CD4-positive, alpha-beta T cell treated with Interleukin-2 at 100 ng/mL for 4 hours (primary cell): ENCODE measurements around the gene PRRG2.
"Not testable (repeated sequence)": the region's sequence is repeated elsewhere in the genome, so short reads cannot be mapped to it uniquely, and the experiment has no call there.

ENCODE experiments used
- DNase-seq: peaks from one replicate; pipeline ENCODE4 v3.0.0-alpha.2; 2020; ENCODE audit warnings: low spot score

Gene PRRG2

DNA sequence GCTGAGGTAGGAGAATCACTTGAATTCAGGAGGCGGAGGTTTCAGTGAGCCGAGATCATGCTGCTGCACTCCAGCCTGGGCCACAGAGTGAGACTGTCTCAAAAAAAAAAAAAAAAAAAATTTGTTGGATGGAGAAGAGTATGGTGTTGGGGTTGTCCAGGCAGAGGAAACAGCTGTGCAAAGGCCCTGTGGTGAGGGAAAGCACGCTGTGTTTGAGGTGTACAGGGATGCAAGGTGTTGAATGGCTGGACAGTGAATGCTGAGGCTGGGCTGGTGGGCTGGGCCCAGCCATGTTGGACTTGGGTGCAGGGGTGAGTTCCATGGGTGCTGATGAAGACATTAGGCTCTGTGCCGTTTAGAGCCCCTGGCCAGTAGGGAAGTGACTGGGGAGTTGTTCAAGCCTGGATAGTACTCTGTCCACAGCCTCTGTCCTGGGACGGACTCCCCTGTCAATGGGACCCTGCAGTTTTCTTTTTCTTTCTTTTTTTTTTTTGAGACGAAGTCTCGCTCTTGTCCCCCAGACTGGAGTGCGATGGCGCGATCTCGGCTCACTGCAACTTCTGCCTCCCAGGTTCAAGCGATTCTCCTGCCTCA, 28.5 kb downstream of the PRRG2 start:
- DNase-seq = no peak

DNA sequence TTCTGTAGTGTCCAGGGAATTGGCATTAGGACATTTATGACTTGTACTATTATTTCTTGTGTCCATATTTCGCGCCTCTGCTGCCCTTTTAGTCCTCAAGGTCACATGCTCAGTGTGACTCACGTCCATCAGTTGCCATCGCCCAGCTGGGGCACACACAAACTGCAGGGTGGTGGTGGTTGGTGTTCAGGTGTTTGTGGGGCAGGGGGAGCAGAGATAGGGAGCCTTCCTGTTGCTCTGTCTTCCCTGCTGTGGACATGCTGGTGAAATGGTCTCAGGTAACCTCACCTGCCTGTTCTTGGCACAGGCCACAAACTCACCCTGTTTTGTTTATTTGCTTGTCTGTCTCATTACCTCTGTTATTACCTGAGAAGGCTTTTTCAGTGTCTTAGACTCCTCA, 32.3 kb downstream of the PRRG2 start:
- DNase-seq = no peak

DNA sequence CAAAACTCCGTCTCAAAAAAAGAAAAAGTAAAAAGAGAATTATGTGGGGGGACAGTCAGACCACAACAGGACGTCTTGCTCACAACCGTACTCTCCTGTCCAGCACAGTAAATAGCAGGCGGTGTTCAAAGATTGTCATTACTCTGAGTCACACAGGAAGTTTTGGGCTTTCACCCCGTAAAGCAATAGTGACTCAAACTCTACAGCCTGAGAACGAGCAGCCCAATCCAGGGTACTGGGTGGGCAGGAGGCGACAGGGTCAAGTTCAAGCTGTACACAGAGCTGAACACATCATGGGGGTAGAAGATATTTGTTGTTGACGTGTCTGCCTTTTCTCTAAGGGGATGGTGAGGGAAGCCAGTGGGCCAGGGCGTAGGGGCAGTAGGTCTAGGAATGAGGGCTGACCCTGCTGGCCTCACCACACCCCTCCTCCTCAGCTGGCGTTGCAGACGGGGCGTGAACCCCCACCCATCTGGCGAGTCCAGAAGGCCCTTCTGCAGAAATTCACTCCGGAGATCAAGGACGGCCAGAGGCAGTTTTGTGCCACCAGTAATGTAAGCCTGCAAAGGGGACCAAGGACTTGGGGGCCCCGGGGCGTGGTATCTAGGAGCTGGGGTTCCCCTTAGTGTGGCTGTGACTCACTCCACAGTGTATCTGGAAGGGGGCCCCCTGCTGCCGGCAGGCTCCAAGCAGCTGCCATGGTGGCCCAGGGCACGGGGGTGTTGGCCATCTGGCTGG, 33.1 kb downstream of the PRRG2 start:
- peak; percentile 32 for DNase-seq

DNA sequence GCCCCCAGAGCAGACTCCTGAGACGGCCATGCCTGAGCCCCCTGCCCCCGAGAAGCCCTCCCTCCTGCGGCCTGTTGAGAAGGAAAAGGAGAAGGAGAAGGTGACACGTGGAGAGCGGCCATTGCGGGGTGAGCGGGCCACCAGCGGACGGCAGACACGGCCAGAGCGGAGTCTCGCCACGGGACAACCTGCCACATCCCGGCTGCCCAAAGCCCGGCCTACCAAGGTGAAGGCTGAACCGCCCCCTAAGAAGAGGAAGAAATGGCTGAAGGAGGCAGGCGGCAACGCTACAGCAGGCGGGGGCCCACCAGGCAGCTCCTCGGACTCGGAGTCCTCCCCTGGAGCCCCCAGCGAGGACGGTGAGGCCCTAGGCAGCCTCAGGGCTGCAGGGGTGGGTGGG, 34.7 kb downstream of the PRRG2 start:
- DNase-seq = no peak

DNA sequence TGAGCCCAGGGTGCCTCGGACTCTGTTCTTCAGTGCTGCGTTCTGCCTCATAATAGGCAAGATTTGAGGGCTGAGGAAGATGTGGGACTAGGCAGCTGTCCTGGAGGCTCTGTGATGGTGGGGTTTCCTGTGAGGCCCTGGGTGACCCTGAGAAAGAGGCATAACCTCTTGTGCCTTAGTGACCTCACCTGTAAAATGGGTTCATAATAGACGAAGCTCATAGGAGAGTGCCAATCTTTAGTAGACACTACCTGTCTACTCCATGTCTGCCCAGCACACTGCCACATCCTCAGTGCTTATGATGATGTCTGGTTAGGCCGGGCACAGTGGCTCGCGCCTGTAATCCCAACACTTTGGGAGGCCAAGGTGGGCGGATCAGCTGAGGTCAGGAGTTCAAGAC, 35.4 kb downstream of the PRRG2 start:
- DNase-seq = no peak

DNA sequence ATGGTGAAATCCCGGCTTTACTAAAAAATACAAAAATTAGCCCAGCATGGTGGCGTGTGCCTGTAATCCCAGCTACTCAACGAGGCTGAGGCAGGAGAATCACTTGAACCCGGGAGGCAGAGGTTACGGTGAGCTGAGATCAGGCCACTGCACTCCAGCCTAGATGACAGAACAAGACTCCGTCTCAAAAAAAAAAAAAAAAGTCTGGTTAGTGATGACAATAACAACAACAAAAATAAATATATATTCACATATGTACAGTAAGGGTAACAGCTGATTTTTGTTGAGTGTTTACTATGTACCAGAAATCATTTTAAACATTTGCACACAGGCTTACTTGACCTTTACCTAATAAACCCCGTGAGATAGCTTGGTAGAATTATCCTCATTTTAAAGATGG, 35.8 kb downstream of the PRRG2 start:
- no peak for DNase-seq

DNA sequence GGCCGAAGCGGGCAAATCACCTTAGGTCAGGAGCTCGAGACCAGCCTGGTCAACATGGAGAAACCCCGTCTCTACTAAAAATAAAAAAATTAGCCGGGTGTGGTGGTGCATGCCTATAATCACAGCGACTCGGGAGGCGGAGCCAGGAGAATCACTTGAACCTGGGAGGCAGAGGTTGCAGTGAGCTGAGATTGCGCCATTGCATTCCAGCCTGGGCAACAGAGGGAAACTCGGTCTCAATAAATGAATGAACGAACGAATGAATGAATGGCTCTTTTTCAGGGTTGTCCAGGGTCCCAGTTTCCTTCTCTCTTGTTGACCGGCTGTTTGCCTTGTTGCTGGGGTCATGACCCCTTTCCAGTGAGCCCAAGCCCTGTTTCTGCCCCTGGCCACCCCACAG, 36.7 kb downstream of the PRRG2 start:
- DNase-seq = not testable (repeated sequence)

DNA sequence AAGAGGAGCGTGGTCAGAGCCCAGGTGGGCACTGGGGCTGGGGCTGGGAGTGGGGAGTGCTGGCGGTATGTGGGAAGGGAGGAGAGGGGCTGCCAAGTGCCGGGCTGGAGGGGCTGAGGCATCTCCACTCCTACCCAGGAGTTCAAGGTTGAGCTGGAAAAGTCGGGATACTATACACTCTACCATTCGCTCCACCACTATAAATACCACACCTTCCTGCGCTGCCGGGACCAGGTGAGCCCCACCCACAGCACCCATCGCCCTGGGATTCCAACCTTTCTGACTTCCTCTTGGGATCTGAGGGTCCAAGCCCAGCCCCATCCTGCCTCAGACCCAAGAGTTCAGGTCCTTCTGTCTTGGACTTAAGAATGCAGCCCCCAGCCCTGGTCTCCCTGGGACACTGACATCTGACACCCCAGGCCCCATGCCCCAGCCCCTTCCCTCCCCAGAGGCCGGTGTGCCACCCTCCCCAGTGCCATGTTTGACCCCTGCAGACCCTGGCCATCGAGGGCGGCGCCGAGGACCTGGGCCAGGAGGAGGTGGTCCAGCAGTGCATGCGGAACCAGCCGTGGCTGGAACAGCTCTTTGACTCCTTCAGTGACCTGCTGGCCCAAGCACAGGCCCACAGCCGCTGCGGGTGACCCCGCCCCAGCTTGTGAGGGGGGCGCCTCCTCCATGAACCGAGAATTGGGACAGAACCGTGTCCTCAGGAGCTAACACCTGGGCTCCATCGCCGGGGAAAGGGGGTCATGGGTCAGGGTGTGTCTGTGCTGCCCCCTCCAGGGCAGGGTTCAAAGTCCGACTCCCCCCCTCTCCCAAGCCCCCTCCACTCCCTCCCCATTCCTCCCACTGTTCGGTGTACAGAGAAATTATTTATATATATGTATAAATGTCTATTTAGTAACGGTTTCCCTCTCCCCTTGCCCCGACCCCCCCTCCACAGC, 44.1 kb downstream of the PRRG2 start:
- DNase-seq = no peak

DNA sequence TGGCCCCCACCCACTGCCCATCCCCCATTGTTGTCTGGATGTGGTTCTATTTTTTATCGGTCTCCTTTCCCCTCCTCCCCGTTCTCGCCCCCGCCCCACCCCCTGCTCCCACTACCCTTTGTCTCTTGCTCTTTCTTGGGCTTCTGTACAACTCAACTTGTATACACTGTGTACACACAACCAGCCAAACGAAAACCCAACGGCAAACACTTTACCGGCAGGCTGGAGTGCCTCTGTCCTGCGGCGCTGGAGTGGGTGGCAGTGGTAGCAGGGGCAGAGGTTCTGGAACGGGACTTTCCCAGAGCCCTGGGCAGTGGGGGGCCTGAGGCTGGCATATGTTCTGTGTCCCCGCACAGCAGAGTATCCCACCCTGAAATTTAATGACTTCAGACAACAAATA, 45.1 kb downstream of the PRRG2 start:
- no peak for DNase-seq

DNA sequence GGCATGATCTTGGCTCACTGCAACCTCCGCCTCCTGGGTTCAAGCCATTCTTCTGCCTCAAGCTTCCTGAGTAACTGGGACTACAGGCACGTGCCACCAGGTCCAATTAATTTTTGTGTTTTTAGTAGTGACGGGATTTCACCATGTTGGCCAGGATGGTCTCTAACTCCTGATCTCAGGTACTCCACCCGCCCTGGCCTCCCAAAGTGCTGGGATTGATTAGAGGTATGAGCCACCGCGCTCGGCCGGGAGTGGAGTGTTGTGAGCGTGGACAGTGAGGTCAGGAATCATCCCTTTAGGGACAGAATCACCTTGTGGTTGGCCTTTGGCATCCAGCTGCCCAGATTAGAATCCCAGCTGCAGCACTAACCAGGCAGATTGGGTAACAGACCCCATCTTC, 48.5 kb downstream of the PRRG2 start:
- no peak for DNase-seq

DNA sequence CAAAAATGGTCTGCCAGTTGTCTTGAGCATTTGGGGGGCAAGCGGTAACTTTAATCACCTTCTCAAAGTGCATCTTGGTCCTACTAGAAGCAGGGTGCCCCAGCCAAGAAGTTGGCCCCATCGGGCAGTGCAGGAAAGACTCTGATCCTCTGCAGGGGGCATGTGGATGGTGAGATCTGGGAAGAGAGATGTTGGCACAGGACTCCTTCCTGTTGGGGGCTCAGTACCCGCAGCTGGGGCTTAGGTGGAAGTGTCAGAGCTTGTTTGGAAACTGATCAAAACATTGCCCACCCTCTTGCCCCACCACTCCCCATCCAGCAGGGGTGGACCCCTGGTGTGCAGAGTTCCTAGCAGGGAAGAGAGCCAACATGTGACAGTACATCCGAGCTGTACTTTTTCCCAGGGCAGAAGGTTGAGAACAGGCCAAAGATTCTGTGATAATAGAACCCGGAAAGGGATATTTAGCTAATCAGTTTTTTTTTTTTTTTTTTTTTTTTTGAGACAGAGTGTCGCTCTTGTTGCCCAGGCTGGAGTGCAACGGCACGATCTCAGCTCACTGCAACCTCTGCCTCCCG, 50.0 kb downstream of the PRRG2 start:
- DNase-seq = no peak

DNA sequence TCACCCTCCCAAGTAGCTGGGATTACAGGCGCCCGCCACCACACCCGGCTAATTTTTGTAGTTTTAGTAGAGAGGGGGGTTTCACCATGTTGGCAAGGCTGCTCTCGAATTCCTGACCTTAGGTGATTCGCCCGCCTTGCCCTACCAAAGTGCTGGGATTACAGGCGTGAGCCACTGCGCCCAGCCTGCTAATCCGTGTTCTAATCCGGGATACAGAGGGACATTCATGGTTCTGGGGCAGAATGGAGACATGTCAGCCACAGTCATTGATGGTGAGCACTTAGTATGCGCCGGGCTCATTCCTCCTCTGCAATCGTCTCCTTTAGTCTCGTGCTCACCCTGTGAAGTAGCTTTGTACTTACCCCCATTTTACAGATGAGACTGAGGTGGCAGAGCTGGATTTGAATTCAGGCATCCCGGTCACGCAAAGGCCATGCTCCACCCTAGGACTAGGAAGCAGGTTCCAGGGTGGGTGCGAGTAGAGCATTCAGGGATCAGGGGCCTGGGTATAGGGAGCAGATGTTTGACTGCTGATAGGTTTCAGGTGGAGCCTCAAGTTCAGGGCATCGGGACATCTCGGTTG, 50.6 kb downstream of the PRRG2 start:
- DNase-seq = no peak

DNA sequence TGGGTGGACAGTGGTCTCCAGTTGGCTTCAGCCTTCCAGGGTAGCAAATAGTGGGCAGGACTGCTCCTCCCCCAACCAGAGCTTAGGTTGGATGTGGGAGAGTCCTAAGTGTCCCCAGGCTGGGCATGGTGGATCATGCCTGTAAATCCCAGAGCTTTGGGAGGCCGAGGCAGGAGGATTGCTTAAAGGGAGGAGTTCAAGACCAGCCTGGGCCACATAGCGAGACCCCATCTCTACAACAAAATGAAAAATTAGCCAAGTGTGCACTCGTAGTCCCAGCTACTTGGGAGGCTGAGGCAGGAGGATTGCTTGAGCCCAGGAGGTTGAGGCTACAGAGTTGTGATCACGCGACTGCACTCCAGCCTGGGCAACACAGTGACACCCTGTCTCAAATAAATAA, 51.5 kb downstream of the PRRG2 start:
- no peak for DNase-seq

DNA sequence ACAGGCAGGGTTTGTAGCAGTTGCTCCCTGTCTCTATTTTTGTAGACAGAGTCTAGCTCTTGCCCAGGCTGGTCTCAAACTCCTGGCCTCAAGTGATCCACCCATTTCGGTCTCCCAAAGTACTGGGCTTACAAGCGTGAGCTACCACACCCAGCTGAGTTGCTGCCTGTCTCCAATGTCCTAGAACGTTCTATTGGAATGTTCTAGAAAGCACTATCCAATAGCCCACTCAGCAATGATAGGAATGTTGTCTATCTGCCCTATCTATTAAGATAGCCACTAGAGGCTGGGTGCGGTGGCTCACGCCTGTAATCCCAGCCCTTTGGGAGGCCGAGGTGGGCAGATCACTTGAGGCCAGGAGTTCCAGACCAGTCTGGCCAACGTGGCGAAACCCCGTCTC, 52.2 kb downstream of the PRRG2 start:
- not testable (repeated sequence) for DNase-seq

DNA sequence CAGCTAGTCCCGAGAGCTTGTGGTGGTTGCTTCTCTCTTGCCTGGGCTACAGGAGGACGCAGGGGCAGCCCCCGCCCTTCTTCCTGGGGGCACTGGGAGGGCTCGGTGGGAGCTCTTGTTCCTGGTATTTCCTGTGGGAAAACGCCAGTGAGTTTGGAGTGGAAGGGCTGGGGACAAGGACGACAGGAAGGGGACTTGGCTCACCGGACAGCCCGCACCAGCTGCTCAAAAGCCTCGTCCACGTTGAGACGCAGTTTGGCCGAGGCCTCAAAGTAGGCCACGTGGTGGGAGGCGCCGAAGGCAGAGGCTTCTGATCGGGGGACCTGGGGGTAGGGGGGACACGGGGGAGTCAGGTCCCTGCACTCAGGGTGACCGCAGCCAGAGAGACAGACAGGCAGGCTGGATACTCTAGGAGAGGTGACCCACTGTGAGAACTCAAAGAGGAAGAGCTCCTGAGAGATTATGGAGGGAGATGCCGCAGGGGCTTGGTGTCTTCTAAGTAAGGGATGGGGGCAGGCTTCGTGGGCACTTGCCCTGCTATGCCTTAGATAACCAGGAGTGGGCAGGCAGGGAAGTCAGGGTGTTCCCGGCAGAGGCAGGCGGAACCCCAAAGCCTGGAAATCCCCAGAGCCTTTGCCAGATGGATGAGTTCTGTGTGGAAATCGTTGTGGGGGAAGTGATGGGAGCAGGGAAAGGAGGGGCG, 54.6 kb downstream of the PRRG2 start:
- DNase-seq = no peak

DNA sequence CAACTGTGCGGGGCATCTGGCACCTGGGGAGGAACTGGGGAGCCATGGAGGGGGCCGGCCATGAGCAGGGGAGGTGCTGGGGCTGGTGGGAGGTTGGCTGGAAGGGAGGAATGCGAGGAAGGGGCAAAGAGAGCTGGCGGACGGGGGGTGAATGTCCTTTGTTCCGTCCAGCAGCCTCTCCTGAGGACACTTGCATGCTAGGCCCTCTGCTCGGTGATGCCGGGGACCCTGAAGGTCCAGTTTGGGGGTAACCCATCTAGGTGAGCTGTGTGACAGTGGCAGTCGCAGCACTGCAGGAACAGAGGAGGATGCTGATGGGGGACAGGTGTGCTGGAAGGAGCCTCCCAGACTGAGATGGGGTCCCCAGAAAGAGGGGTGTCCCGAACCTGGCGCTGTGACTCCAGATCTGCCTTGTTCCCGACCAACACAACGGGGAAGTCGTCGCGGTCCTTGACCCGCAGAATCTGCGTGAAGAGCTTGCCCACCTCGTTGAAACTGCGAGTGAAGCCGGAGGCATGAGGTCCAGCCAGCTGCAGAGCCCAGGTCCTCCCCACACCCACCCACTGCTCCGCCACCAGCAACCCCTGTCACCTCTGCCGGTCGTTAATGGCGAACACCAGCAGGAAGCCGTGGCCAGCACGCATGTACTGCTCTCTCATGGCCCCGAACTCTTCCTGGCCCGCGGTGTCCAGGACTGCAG, 55.3 kb downstream of the PRRG2 start:
- DNase-seq = no peak

DNA sequence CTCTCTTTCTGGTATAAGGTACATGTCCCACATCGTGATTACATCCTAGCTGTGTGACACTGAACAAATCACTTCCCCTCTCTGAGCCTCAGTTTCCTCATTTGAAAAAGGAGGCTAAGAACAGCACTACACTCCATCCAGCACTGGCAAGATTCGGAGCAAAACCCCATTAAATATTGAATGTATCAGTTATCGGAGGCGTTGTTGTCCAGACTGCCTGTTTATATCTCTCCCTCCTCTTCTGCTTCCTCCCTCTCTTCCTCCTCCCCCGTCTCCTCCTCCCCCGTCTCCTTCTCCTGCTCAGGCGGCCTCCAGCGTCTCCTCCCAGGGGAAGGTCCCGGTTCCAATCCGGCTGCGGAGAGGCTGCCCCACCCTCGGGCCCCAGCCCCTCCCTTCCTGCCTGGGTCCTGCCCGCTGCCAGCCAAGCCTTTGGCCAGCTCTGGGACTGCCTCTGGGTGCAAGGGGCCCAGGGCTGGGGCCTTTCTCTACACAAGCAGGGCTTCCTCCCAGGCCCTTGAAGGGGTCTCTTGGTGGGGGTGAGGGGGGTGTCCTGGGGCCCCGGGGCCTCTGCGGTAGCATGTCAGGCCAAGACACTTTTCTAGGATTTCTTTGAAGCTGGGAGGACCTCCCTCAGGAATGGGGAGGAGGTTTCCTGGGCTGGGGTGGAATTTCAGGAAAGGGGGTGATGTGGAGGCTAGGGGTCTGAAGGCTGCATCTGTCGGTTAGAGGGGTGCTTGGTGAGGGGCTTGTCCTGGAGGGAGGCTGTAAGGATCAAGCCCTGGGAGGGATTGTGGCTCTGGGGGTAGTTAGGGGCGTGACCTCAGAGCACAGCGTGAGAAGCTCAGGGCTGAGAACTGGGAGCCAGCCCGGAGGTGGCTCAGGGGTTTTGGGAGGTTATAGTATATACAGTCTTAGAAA, 57.0 kb downstream of the PRRG2 start:
- DNase-seq = no peak

DNA sequence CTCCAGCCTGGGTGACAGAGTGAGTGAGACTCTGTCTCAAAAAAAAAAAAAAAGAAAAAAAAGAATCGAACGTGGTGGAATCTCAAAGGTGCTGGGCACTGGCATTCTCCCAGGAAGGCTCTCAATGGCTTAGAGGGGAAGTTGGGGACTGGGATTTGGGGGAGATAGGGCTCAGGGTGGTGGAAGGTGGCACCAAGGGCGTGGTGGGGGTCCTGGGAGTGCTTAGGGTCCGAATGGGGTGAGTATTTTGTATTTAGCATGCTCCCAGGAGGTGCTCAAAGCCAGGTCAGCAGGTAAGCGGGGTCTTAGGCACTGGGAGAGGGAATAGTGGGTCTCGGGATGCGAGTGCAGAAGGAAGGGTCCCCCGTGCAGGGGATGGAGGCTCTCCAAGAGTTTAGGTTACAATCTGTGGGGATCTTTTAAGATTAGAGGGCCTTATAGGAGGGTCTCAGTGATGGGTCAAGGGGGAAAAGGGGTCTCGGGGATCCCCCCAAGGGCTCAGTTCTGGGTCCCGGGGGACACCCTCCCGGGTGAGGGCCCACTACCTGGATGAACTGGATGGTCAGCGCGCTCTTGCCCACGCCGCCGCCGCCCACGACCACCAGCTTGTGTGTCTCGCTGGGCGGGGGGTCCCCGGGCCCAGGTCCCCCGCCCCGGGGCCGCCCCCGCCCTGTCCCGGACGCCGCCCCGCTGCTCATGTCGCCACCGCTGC, 58.4 kb downstream of the PRRG2 start:
- no peak for DNase-seq
